ENCODE measurements around the gene TMEM179B.

DNA sequence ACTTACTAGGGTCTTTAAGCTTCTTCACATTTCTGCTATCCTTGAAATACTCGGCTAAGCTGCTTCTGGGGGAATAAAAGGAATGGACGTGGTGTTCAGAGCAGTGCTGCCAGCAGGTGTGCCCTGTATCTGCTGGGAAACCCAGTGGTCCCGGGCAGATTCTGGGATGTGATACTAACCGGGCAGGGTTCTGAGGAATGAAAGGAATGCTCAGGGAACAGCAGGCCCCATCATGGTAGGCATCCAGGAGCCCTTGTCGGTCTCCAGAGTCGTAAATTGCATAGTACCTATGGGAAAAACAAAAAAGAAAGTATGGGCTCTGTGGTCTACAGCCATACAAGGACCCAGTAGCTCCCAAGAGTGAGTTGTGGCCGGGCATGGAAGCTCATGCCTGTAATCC, 9.1 kb downstream of the TMEM179B start:
- TF ChIP-seq, protein P1, sequence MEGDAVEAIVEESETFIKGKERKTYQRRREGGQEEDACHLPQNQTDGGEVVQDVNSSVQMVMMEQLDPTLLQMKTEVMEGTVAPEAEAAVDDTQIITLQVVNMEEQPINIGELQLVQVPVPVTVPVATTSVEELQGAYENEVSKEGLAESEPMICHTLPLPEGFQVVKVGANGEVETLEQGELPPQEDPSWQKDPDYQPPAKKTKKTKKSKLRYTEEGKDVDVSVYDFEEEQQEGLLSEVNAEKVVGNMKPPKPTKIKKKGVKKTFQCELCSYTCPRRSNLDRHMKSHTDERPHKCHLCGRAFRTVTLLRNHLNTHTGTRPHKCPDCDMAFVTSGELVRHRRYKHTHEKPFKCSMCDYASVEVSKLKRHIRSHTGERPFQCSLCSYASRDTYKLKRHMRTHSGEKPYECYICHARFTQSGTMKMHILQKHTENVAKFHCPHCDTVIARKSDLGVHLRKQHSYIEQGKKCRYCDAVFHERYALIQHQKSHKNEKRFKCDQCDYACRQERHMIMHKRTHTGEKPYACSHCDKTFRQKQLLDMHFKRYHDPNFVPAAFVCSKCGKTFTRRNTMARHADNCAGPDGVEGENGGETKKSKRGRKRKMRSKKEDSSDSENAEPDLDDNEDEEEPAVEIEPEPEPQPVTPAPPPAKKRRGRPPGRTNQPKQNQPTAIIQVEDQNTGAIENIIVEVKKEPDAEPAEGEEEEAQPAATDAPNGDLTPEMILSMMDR (IDR thresholded peaks at IDR 0.05 in 4 of 5, conservative IDR thresholded peaks at IDR 0.05 in 1 of 5) = no peak
- no peak for TF ChIP-seq POLR2A (IDR thresholded peaks at IDR 0.05)

All from gastrocnemius medialis (tissue), 4 donors.